Islet precursor cell (in vitro differentiated cells): ENCODE measurements around the gene TRAPPC3L.
A peak's percentile ranks its signal among the peaks of the same experiment; 100 is the strongest.
"Not testable (repeated sequence)": the region's sequence is repeated elsewhere in the genome, so short reads cannot be mapped to it uniquely, and the experiment has no call there.

Experiments
- DNase-seq: peaks from one replicate; pipeline ENCODE4 v3.0.0-alpha.2; 2018

TRAPPC3L gene

GRCh38 chr6:116512111-116512559 is 33.3 kb downstream of the TRAPPC3L start:
- no peak for DNase-seq

- DNase-seq, result peak; percentile 73
These were observed 33.9 kb downstream of the TRAPPC3L start, which contains the start of gene CALHM5 for GRCh38 chr6:116511424-116512110. Gene CALHM5 (plus strand): TSS chr6:116511639. CDS start chr6:116511697, 58 bp downstream.

- DNase-seq, result no peak
These were observed 37.0 kb downstream of the TRAPPC3L start for GRCh38 chr6:116508527-116508926.

- no peak for DNase-seq
These were observed 38.2 kb downstream of the TRAPPC3L start for GRCh38 chr6:116507324-116507723.

GRCh38 chr6:116500969-116501433 is 44.5 kb downstream of the TRAPPC3L start:
- DNase-seq, result no peak

GRCh38 chr6:116497113-116497676 is 48.3 kb downstream of the TRAPPC3L start:
- no peak for DNase-seq

- DNase-seq, result not testable (repeated sequence)
These were observed 50.3 kb downstream of the TRAPPC3L start for GRCh38 chr6:116495161-116495560.

- DNase-seq, result no peak
These were observed 53.0 kb downstream of the TRAPPC3L start for GRCh38 chr6:116492331-116493067.

GRCh38 chr6:116491610-116492330 is 53.7 kb downstream of the TRAPPC3L start:
- DNase-seq, result no peak

- DNase-seq, result no peak
These were observed 59.8 kb downstream of the TRAPPC3L start for GRCh38 chr6:116485559-116486184.

GRCh38 chr6:116483616-116484015 is 61.9 kb downstream of the TRAPPC3L start:
- no peak for DNase-seq

- DNase-seq, result no peak
These were observed 62.7 kb downstream of the TRAPPC3L start for GRCh38 chr6:116482780-116483179.

GRCh38 chr6:116476002-116476678 is 69.3 kb downstream of the TRAPPC3L start:
- no peak for DNase-seq

GRCh38 chr6:116475141-116475540 is 70.3 kb downstream of the TRAPPC3L start:
- DNase-seq, result no peak

GRCh38 chr6:116472706-116473105 is 72.8 kb downstream of the TRAPPC3L start:
- DNase-seq, result no peak

GRCh38 chr6:116471531-116471930 is 74.0 kb downstream of the TRAPPC3L start:
- DNase-seq, result no peak

GRCh38 chr6:116468293-116468692 is 77.2 kb downstream of the TRAPPC3L start:
- no peak for DNase-seq

GRCh38 chr6:116467514-116467913 is 78.0 kb downstream of the TRAPPC3L start:
- DNase-seq, result no peak

GRCh38 chr6:116467096-116467495 is 78.4 kb downstream of the TRAPPC3L start:
- no peak for DNase-seq

- no peak for DNase-seq
These were observed 80.2 kb downstream of the TRAPPC3L start for GRCh38 chr6:116465246-116465645.

GRCh38 chr6:116463301-116463700 is 82.2 kb downstream of the TRAPPC3L start:
- DNase-seq, result no peak
